Measurements from ENCODE around the gene EID3. TPM values are rescaled to one million over a fixed set of nuclear protein-coding genes. Genes with fewer than 3 reads are reported as not detected.
A peak's percentile ranks its signal among the peaks of the same experiment; 100 is the strongest.

EID3 gene
- total and polyA plus RNA-seq, 9 of the 15 experiments (the other 6 are each of a cell fraction or from before 2014, with no cell fraction given) = 0.07 to 3.5 (median 0.42) TPM

DNA sequence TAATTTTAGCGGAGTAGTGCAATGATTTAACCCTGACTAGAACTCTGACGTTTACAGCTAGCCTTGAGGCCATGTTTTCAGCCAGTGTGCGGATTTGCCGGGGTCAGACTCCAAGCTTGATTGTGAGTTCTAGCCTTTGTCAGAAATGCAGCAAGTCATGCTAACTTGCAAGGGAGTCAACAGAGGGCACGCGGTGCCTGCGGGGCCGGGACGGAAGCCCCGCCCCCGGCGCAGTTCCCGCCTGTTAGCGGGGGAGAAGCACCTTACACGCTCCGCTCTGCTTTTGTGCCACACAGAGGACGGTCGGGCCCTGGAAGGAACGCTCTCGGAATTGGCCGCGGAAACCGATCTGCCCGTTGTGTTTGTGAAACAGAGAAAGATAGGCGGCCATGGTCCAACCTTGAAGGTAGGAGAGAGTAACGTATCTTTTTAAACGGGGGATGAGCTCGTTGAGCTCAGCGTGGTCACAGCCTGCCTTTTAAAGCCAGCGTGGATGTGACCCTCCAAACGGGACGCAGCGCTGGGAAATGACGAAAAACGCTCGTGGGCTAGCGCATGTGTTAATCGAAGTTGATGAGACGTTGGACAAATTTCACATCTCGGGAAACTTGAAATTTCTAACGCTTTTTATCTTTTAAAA is 14.8 kb upstream of the EID3 start (continued):
- TF ChIP-seq, protein P1, sequence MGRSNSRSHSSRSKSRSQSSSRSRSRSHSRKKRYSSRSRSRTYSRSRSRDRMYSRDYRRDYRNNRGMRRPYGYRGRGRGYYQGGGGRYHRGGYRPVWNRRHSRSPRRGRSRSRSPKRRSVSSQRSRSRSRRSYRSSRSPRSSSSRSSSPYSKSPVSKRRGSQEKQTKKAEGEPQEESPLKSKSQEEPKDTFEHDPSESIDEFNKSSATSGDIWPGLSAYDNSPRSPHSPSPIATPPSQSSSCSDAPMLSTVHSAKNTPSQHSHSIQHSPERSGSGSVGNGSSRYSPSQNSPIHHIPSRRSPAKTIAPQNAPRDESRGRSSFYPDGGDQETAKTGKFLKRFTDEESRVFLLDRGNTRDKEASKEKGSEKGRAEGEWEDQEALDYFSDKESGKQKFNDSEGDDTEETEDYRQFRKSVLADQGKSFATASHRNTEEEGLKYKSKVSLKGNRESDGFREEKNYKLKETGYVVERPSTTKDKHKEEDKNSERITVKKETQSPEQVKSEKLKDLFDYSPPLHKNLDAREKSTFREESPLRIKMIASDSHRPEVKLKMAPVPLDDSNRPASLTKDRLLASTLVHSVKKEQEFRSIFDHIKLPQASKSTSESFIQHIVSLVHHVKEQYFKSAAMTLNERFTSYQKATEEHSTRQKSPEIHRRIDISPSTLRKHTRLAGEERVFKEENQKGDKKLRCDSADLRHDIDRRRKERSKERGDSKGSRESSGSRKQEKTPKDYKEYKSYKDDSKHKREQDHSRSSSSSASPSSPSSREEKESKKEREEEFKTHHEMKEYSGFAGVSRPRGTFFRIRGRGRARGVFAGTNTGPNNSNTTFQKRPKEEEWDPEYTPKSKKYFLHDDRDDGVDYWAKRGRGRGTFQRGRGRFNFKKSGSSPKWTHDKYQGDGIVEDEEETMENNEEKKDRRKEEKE (IDR thresholded peaks at IDR 0.05; ENCODE audit: borderline replicate concordance in 1 of 2, control insufficient read depth in 1 of 2, low read depth in 2 of 2, low read length in 1 of 2) = peak in 1 of 2 experiments; percentile 81; a peak in 2 of 4 replicates
- no peak for TF ChIP-seq NFYB (IDR thresholded peaks at IDR 0.05; ENCODE audit: extremely low read depth, insufficient read length)
- TF ChIP-seq, protein P2, sequence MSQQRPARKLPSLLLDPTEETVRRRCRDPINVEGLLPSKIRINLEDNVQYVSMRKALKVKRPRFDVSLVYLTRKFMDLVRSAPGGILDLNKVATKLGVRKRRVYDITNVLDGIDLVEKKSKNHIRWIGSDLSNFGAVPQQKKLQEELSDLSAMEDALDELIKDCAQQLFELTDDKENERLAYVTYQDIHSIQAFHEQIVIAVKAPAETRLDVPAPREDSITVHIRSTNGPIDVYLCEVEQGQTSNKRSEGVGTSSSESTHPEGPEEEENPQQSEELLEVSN (IDR thresholded peaks at IDR 0.05; ENCODE audit: borderline replicate concordance in 1 of 2, extremely low read depth in 1 of 2, insufficient read depth in 1 of 2, insufficient read length in 1 of 2, low read depth in 1 of 2, low read length in 1 of 2, poor library complexity in 1 of 2, severe bottlenecking in 1 of 2) = peak; percentile 98 to 99
- no peak for TF ChIP-seq TRIM28 (IDR thresholded peaks at IDR 0.05)
- no peak for TF ChIP-seq ZC3H8 (IDR thresholded peaks at IDR 0.05)
- TF ChIP-seq, protein P3, sequence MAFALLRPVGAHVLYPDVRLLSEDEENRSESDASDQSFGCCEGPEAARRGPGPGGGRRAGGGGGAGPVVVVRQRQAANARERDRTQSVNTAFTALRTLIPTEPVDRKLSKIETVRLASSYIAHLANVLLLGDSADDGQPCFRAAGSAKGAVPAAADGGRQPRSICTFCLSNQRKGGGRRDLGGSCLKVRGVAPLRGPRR (CRISPR knock-in tag; IDR thresholded peaks at IDR 0.05) = no peak
- TF ChIP-seq MTF1 (CRISPR knock-in tag; IDR thresholded peaks at IDR 0.05; ENCODE audit: borderline replicate concordance) = no peak
- TF ChIP-seq HEY1 (CRISPR knock-in tag; IDR thresholded peaks at IDR 0.05; ENCODE audit: borderline replicate concordance) = no peak
- TF ChIP-seq ARID1B (IDR thresholded peaks at IDR 0.05) = no peak; the same call in 1 of the 2 replicates
- TF ChIP-seq TCF7 (IDR thresholded peaks at IDR 0.05; ENCODE audit: borderline replicate concordance) = no peak
- TF ChIP-seq CAMTA2 (CRISPR knock-in tag; conservative IDR thresholded peaks at IDR 0.05) = no peak
- no peak for TF ChIP-seq ZNF707 (CRISPR knock-in tag; conservative IDR thresholded peaks at IDR 0.05)
- no peak for TF ChIP-seq CEBPG (CRISPR knock-in tag; IDR thresholded peaks at IDR 0.05)
- TF ChIP-seq CEBPG (tag; conservative IDR thresholded peaks at IDR 0.05 in 1 of 2, IDR thresholded peaks at IDR 0.05 in 1 of 2) = no peak
- TF ChIP-seq, protein P4, sequence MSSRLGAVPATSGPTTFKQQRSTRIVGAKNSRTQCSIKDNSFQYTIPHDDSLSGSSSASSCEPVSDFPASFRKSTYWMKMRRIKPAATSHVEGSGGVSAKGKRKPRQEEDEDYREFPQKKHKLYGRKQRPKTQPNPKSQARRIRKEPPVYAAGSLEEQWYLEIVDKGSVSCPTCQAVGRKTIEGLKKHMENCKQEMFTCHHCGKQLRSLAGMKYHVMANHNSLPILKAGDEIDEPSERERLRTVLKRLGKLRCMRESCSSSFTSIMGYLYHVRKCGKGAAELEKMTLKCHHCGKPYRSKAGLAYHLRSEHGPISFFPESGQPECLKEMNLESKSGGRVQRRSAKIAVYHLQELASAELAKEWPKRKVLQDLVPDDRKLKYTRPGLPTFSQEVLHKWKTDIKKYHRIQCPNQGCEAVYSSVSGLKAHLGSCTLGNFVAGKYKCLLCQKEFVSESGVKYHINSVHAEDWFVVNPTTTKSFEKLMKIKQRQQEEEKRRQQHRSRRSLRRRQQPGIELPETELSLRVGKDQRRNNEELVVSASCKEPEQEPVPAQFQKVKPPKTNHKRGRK (tag; IDR thresholded peaks at IDR 0.05) = no peak
- no peak for TF ChIP-seq ZNF134 (CRISPR knock-in tag; conservative IDR thresholded peaks at IDR 0.05)
- peak; percentile 25; the same call in 1 of the 2 replicates for TF ChIP-seq ETV5 (CRISPR knock-in tag; IDR thresholded peaks at IDR 0.05; ENCODE audit: low read depth)
- TF ChIP-seq SIN3B (IDR thresholded peaks at IDR 0.05; ENCODE audit: low read depth) = no peak
- TF ChIP-seq MCM5 (IDR thresholded peaks at IDR 0.05; ENCODE audit: low read depth) = no peak
- no peak for TF ChIP-seq IRF2 (CRISPR knock-in tag; IDR thresholded peaks at IDR 0.05)
- no peak for TF ChIP-seq RAD51 (IDR thresholded peaks at IDR 0.05; ENCODE audit: borderline replicate concordance, low read depth)
- TF ChIP-seq FOSL1 (tag; conservative IDR thresholded peaks at IDR 0.05) = no peak; the same call in 1 of the 2 replicates
- no peak for TF ChIP-seq PTRF (tag; IDR thresholded peaks at IDR 0.05)
- no peak for TF ChIP-seq ZNF780A (CRISPR knock-in tag; IDR thresholded peaks at IDR 0.05)
